Loucy (cell line): ENCODE results near the gene GDNF.

Source experiments
- H2AFZ ChIP-seq: fragments of 200-600 bp; sonication (generic); 2 replicates; pipeline ENCODE4 v1.6.0; 2016; ENCODE audit warnings: antibody characterized with exemption, mild to moderate bottlenecking, low read length, moderate library complexity
- H3F3A ChIP-seq: fragments of 200-600 bp; 2 replicates; pipeline ENCODE4 v1.6.0; 2016; ENCODE audit warnings: antibody characterized with exemption, low read depth, mild to moderate bottlenecking
- H3K27me3 ChIP-seq: fragments of 200-600 bp; sonication (generic); 2 replicates; pipeline ENCODE4 v1.6.1; 2014; ENCODE audit warnings: low read length, mild to moderate bottlenecking; ENCODE audit not compliant: insufficient read depth, poor library complexity, severe bottlenecking
- H3K36me3 ChIP-seq: fragments of 200-600 bp; sonication (generic); 2 replicates; pipeline ENCODE4 v1.6.1; 2016; ENCODE audit warnings: low read length; ENCODE audit not compliant: insufficient read depth
- H3K4me1 ChIP-seq: fragments of 200-600 bp; sonication (generic); 2 replicates; pipeline ENCODE4 v1.5.1; 2014; ENCODE audit warnings: low read length, mild to moderate bottlenecking; ENCODE audit not compliant: insufficient read depth, poor library complexity, severe bottlenecking
- H3K4me2 ChIP-seq: fragments of 200-600 bp; sonication (generic); 2 replicates; pipeline ENCODE4 v1.6.0; 2014; ENCODE audit warnings: antibody characterized with exemption, low read length, low read depth, mild to moderate bottlenecking; ENCODE audit not compliant: poor library complexity, severe bottlenecking
- H3K4me3 ChIP-seq: fragments of 200-600 bp; sonication (generic); 2 replicates; pipeline ENCODE4 v1.5.1; 2014; ENCODE audit warnings: low read length, mild to moderate bottlenecking, mixed read lengths; ENCODE audit not compliant: poor library complexity, severe bottlenecking
- H3K79me2 ChIP-seq: fragments of 200-600 bp; sonication (generic); 2 replicates; pipeline ENCODE4 v1.6.1; 2014; ENCODE audit warnings: low read length; ENCODE audit not compliant: insufficient read depth
- H3K9ac ChIP-seq: fragments of 200-600 bp; sonication (generic); 2 replicates; pipeline ENCODE4 v1.6.0; 2014; ENCODE audit warnings: mild to moderate bottlenecking, low read depth, low read length, moderate library complexity; ENCODE audit not compliant: poor library complexity, severe bottlenecking
- H3K9me2 ChIP-seq: fragments of 200-600 bp; sonication (generic); replicated peaks from 2 replicates; pipeline ENCODE4 v1.6.1; 2016; ENCODE audit warnings: low read depth, low read length, mixed read lengths
- H3K9me3 ChIP-seq: fragments of 200-600 bp; sonication (generic); 2 replicates; pipeline ENCODE4 v1.6.1; 2014; ENCODE audit warnings: mild to moderate bottlenecking, antibody characterized with exemption, low read length, low read depth; ENCODE audit not compliant: insufficient read depth
- H4K20me1 ChIP-seq: fragments of 200-600 bp; sonication (generic); 2 replicates; pipeline ENCODE4 v1.6.0; 2014; ENCODE audit warnings: antibody characterized with exemption, low read length, mild to moderate bottlenecking; ENCODE audit not compliant: insufficient read depth, poor library complexity, severe bottlenecking
- CTCF ChIP-seq: fragments of 200-600 bp; sonication (generic); conservative IDR thresholded peaks from 2 replicates; pipeline ENCODE4 v1.5.1; 2014; ENCODE audit warnings: mild to moderate bottlenecking, antibody characterized with exemption, low read length
- EZH2phosphoT487 ChIP-seq: fragments of 200-600 bp; IDR thresholded peaks from 2 replicates; pipeline ENCODE4 v1.6.1; 2018; ENCODE audit warnings: antibody characterized with exemption, mild to moderate bottlenecking, moderate library complexity, borderline replicate concordance

Gene GDNF

GRCh38 chr5:37777432-37778130, 62.3 kb downstream of the GDNF start:
- H3K4me3 ChIP-seq: no peak overlapping the region
- H3K4me2 ChIP-seq: no peak overlapping the region
- H3K27me3 ChIP-seq: no peaks in the 10 kb centered on the region
- H3K9me3 ChIP-seq: peaks cover 4% of the 10 kb centered on the region; the same call in 1 of the 2 replicates
- H3K4me1 ChIP-seq: no peaks in the 10 kb centered on the region
- no peaks in the 10 kb centered on the region for H4K20me1 ChIP-seq
- TF ChIP-seq EZH2phosphoT487 (no peak), CTCF (no peak)
- H3K9ac ChIP-seq: no peak overlapping the region
- H2AFZ ChIP-seq: no peak overlapping the region
- H3K79me2 ChIP-seq: no peaks in the 10 kb centered on the region
- no peaks in the 10 kb centered on the region for H3K9me2 ChIP-seq
- no peaks in the 10 kb centered on the region for H3F3A ChIP-seq
- no peaks in the 10 kb centered on the region for H3K36me3 ChIP-seq

- Histone ChIP-seq H3K79me2 (no peaks in the 10 kb centered on the region), H2AFZ (no peak overlapping the region), H3K9me2 (no peaks in the 10 kb centered on the region)
These were observed 63.0 kb downstream of the GDNF start for GRCh38 chr5:37776826-37777225.

GRCh38 chr5:37774912-37775483, 64.8 kb downstream of the GDNF start:
- Histone ChIP-seq H3K79me2 (no peaks in the 10 kb centered on the region), H3K4me3 (no peak overlapping the region), H3K9me2 (no peaks in the 10 kb centered on the region), H3K9ac (no peak overlapping the region), H3F3A (no peaks in the 10 kb centered on the region), H2AFZ (no peak overlapping the region), H4K20me1 (no peaks in the 10 kb centered on the region), H3K4me2 (no peak overlapping the region), H3K36me3 (no peaks in the 10 kb centered on the region), H3K27me3 (no peaks in the 10 kb centered on the region), H3K9me3 (peaks cover 4% of the 10 kb centered on the region; the same call in 1 of the 2 replicates), H3K4me1 (no peaks in the 10 kb centered on the region)
- TF ChIP-seq EZH2phosphoT487: no peak
- TF ChIP-seq CTCF: peak; percentile 77

More at GRCh38 chr5:37776826-37777225, 63.0 kb downstream of the GDNF start:
- Histone ChIP-seq H4K20me1 (no peaks in the 10 kb centered on the region), H3K9me3 (peaks cover 4% of the 10 kb centered on the region; the same call in 1 of the 2 replicates), H3K27me3 (no peaks in the 10 kb centered on the region), H3K9ac (no peak overlapping the region), H3K4me3 (no peak overlapping the region), H3K4me2 (no peak overlapping the region), H3K4me1 (no peaks in the 10 kb centered on the region), H3F3A (no peaks in the 10 kb centered on the region), H3K36me3 (no peaks in the 10 kb centered on the region)
- TF ChIP-seq CTCF (no peak), EZH2phosphoT487 (no peak)
